Suprapubic skin (tissue), 4 donors: ENCODE results near the gene RASSF4. TPM values are rescaled to one million over a fixed set of nuclear protein-coding genes. Genes with fewer than 3 reads are reported as not detected.

Source experiments
- DNase-seq, 2 donors: peaks; one replicate each; pipeline ENCODE4 v3.0.0-alpha.2; 2019; ENCODE audit warnings: low spot score in 2 of 2
- H3K27ac ChIP-seq: fragments of 200-600 bp; sonication (generic); one replicate; pipeline ENCODE4 v1.5.1; 2019
- H3K27me3 ChIP-seq: fragments of 200-600 bp; sonication (generic); one replicate; pipeline ENCODE4 v1.5.1; 2019
- H3K36me3 ChIP-seq: fragments of 200-600 bp; sonication (generic); one replicate; pipeline ENCODE4 v1.5.1; 2019
- H3K4me1 ChIP-seq: fragments of 200-600 bp; sonication (generic); one replicate; pipeline ENCODE4 v1.5.1; 2019
- H3K4me3 ChIP-seq: fragments of 200-600 bp; sonication (generic); one replicate; pipeline ENCODE4 v1.5.1; 2019; ENCODE audit warnings: mild to moderate bottlenecking
- H3K9me3 ChIP-seq: fragments of 200-600 bp; sonication (generic); one replicate; pipeline ENCODE4 v1.5.1; 2019
- EP300 ChIP-seq: sonication (generic); formaldehyde crosslinking; IDR thresholded peaks from one replicate; pipeline ENCODE4 v1.6.1; 2017; ENCODE audit warnings: antibody characterized with exemption
- POLR2A ChIP-seq, 2 donors: fragments of 450-650 bp; IDR thresholded peaks; one replicate each; pipeline ENCODE4 v1.6.1; 2017; ENCODE audit warnings: antibody characterized with exemption in 2 of 2, mild to moderate bottlenecking in 2 of 2, moderate library complexity in 2 of 2
- POLR2AphosphoS5 ChIP-seq, 3 donors: sonication (generic); formaldehyde crosslinking; IDR thresholded peaks; one replicate each; pipeline ENCODE4 v1.6.1; 2017; ENCODE audit warnings: antibody characterized with exemption in 3 of 3
- WGBS: methylation state at CpG from one replicate; pipeline ENCODE4 v1.1.5; 2018; 5-methylcytosine and 5-hydroxymethylcytosine counted together
- total RNA-seq, 4 donors: library from RNA; depleted of rRNA; stranded (reverse); fragments of >200 nt; gene quantifications; one replicate each; pipeline ENCODE4 v1.1.0, GENCODE V29; 2016
- TF ChIP-seq, protein P1 (sequence below), 2 donors: fragments of 200-600 bp in 1 of 2; fragments of 450-650 bp in 1 of 2; sonication (generic) in 1 of 2; IDR thresholded peaks; one replicate each; pipeline ENCODE4 v1.5.1; 2016 to 2019; ENCODE audit warnings: antibody characterized with exemption in 2 of 2, mild to moderate bottlenecking in 1 of 2, moderate library complexity in 1 of 2

Gene RASSF4
- total RNA-seq, 4 donors from 2014 or later: 4.4 to 23.3 (median 12.9) TPM

DNA sequence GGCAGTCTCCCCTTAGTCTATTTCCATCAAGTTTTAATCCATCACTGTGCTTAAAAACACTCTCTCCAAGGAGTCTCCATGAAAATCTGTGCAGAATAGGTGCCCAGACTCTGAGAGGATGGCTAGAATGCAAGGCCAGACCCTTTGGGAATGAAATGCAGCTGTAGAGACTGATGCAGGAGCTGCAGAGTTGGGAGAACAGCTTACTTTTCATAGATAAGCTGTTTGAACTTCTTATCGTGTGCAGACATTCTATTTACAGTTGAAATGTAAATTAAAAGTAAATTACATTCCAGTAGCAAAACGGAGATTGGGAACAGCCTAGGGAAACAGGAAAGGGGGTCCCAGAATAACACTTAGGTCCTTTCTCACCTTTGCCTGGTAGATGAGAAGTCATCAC, 56.0 kb downstream of the RASSF4 start:
- Histone ChIP-seq H3K27ac (no peak overlapping the region), H3K4me3 (no peak overlapping the region), H3K36me3 (no peaks in the 10 kb centered on the region), H3K27me3 (no peaks in the 10 kb centered on the region), H3K4me1 (no peaks in the 10 kb centered on the region), H3K9me3 (no peaks in the 10 kb centered on the region)
- no peak for DNase-seq
- 75% methylated on average over 2 of the region's 2 CpGs for WGBS
- no peak for TF ChIP-seq EP300
- no peak for TF ChIP-seq POLR2A (IDR thresholded peaks at IDR 0.05)
- TF ChIP-seq POLR2AphosphoS5 (IDR thresholded peaks at IDR 0.05): no peak
- TF ChIP-seq, protein P1, sequence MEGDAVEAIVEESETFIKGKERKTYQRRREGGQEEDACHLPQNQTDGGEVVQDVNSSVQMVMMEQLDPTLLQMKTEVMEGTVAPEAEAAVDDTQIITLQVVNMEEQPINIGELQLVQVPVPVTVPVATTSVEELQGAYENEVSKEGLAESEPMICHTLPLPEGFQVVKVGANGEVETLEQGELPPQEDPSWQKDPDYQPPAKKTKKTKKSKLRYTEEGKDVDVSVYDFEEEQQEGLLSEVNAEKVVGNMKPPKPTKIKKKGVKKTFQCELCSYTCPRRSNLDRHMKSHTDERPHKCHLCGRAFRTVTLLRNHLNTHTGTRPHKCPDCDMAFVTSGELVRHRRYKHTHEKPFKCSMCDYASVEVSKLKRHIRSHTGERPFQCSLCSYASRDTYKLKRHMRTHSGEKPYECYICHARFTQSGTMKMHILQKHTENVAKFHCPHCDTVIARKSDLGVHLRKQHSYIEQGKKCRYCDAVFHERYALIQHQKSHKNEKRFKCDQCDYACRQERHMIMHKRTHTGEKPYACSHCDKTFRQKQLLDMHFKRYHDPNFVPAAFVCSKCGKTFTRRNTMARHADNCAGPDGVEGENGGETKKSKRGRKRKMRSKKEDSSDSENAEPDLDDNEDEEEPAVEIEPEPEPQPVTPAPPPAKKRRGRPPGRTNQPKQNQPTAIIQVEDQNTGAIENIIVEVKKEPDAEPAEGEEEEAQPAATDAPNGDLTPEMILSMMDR (IDR thresholded peaks at IDR 0.05): no peak

DNA sequence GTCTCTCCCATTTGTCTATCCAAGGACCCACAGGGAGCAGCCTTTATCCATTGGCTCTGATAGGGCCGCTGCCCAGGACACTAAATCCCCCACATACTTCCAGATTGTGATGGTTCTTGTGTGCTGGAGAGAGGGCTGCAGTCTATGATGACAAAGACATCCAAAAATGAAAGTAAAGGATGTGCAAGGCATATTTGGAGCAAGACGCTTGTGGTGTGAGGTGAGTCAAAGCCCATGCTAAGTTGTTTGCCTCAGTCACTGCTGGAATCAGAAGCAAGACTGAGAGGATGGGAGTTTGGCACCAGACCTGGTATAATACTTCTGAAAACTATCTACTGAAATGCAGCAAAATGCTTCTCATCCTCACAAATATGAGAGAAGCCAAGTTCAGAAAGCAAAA, 63.8 kb downstream of the RASSF4 start:
- H3K4me1 ChIP-seq: no peaks in the 10 kb centered on the region
- DNase-seq: no peak
- H3K27me3 ChIP-seq: no peaks in the 10 kb centered on the region
- H3K36me3 ChIP-seq: no peaks in the 10 kb centered on the region
- no peak overlapping the region for H3K4me3 ChIP-seq
- H3K9me3 ChIP-seq: no peaks in the 10 kb centered on the region
- H3K27ac ChIP-seq: no peak overlapping the region
- no peak for TF ChIP-seq POLR2A (IDR thresholded peaks at IDR 0.05)
- no peak for TF ChIP-seq POLR2AphosphoS5 (IDR thresholded peaks at IDR 0.05)
- TF ChIP-seq, protein P1 (IDR thresholded peaks at IDR 0.05): no peak
- no peak for TF ChIP-seq EP300
- WGBS: 88% methylated on average over 2 of the region's 2 CpGs

DNA sequence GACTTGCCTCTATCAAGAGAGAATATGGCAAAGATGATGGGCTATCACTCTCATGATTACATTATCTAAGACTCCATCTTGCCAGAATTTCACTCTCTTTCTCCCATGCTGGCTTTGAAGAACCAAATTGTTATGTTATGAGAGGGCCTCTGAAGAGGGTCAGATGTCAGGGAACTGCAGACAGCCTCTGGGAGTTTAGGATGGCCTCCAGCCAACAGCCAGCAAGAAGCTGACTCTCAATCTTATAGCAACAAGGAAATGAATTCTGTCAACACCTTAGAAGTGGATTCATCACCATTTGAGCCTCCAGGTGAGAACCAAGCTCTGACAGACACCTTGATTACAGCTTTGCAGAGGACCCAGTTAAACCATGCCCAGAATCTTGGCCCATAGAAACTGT, 74.7 kb downstream of the RASSF4 start:
- TF ChIP-seq POLR2AphosphoS5 (IDR thresholded peaks at IDR 0.05) (no peak), EP300 (no peak), POLR2A (IDR thresholded peaks at IDR 0.05) (no peak)
- TF ChIP-seq, protein P1 (IDR thresholded peaks at IDR 0.05): no peak
- no peaks in the 10 kb centered on the region for H3K36me3 ChIP-seq
- no peaks in the 10 kb centered on the region for H3K9me3 ChIP-seq
- DNase-seq: no peak
- no peak overlapping the region for H3K27ac ChIP-seq
- no peaks in the 10 kb centered on the region for H3K4me1 ChIP-seq
- H3K4me3 ChIP-seq: no peak overlapping the region
- no peaks in the 10 kb centered on the region for H3K27me3 ChIP-seq

DNA sequence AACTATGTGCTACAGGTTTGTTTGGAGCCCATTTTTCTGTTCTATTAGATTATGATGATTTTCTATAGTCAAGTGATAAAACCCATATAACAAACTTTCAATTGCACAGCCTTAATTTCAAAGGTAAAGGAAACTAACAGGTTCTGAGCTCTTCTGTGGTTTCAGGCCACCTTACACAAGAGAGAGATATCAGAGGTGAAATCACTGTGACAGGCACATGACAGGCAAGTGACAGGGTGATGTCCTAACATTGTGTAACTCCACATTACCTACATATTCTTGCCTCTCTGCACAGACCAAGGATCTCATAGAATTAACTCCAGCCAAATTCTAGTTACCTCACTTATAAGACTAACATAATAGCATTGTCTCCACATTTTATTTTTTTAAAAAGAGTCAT, 76.1 kb downstream of the RASSF4 start:
- Histone ChIP-seq H3K9me3 (no peaks in the 10 kb centered on the region), H3K27me3 (no peaks in the 10 kb centered on the region), H3K36me3 (no peaks in the 10 kb centered on the region), H3K27ac (no peak overlapping the region), H3K4me1 (no peaks in the 10 kb centered on the region), H3K4me3 (no peak overlapping the region)
- DNase-seq: no peak
- TF ChIP-seq, protein P1 (IDR thresholded peaks at IDR 0.05): no peak
- TF ChIP-seq POLR2AphosphoS5 (IDR thresholded peaks at IDR 0.05): no peak

DNA sequence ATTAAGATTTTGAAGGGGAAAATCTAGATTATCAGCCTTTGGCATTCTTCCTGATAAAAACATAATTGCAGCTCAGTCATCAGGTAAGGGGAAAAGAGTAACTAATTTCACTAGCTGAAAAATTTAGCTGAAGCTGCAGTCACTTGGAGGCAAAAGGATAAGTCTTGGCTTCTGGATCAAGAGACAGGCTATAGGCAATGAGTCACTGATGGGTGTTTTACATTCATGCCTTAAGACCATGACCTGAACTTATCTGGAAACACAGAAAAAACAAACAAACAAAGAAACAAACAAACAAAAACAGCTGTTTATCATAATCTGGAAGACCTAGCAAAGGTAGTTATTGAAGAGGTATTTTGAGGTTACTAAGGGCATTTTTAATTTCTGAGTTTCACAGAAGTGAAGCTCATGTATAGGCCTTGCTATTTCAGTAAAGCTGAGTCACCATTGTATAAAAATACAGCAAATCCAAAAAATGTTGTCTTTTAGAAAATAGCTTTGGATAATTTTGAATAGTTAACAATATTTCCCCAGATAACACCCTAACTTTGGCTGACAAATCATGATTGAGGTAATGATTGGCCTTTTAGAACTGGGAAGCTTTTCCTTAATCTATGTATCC, 81.4 kb downstream of the RASSF4 start:
- Histone ChIP-seq H3K36me3 (no peaks in the 10 kb centered on the region), H3K4me1 (no peaks in the 10 kb centered on the region), H3K27me3 (no peaks in the 10 kb centered on the region), H3K4me3 (no peak overlapping the region), H3K27ac (no peak overlapping the region), H3K9me3 (no peaks in the 10 kb centered on the region)
- TF ChIP-seq, protein P1 (IDR thresholded peaks at IDR 0.05): no peak
- TF ChIP-seq POLR2A (IDR thresholded peaks at IDR 0.05): no peak
- TF ChIP-seq EP300: no peak
- no peak for TF ChIP-seq POLR2AphosphoS5 (IDR thresholded peaks at IDR 0.05)
- no peak for DNase-seq
